GM23338 (cell line): ENCODE data around the gene SIL1. TPM values are rescaled to one million over a fixed set of nuclear protein-coding genes. Genes with fewer than 3 reads are reported as not detected.

Experiments used
- ATAC-seq: fragments of 200-7000 bp; cut with Tn5 transposase; 3 replicates; pipeline ENCODE4 v1.9.1; 2020
- DNase-seq: peaks from one replicate; pipeline ENCODE4 v3.0.0-alpha.2; 2015; ENCODE audit warnings: low spot score
- H2AFZ ChIP-seq: fragments of 200-600 bp; sonication (generic); 2 replicates; pipeline ENCODE4 v1.8.0; 2016; ENCODE audit warnings: antibody characterized with exemption, mild to moderate bottlenecking, moderate library complexity
- H3F3A ChIP-seq: fragments of 200-600 bp; sonication (generic); replicated peaks from 2 replicates; pipeline ENCODE4 v1.8.0; 2017; ENCODE audit warnings: antibody characterized with exemption, mixed run types, low read depth
- H3K27ac ChIP-seq: fragments of 200-600 bp; sonication (generic); 2 replicates; pipeline ENCODE4 v1.6.1; 2016; ENCODE audit warnings: low read depth
- H3K27me3 ChIP-seq: fragments of 200-600 bp; sonication (generic); 2 replicates; pipeline ENCODE4 v1.8.0; 2016; ENCODE audit warnings: mild to moderate bottlenecking, mixed run types, moderate library complexity; ENCODE audit not compliant: insufficient read depth
- H3K36me3 ChIP-seq: fragments of 200-600 bp; sonication (generic); 2 replicates; pipeline ENCODE4 v1.8.0; 2016; ENCODE audit warnings: mild to moderate bottlenecking; ENCODE audit not compliant: insufficient read depth
- H3K4me1 ChIP-seq: fragments of 200-600 bp; sonication (generic); 2 replicates; pipeline ENCODE4 v1.8.0; 2016; ENCODE audit warnings: mild to moderate bottlenecking, moderate library complexity; ENCODE audit not compliant: insufficient read depth
- H3K4me2 ChIP-seq: fragments of 200-600 bp; sonication (generic); 2 replicates; pipeline ENCODE4 v1.7.1; 2017; ENCODE audit warnings: mixed run types
- H3K4me3 ChIP-seq: fragments of 200-600 bp; sonication (generic); 2 replicates; pipeline ENCODE4 v1.6.1; 2016; ENCODE audit warnings: mixed run types
- H3K79me2 ChIP-seq: fragments of 200-600 bp; sonication (generic); replicated peaks from 2 replicates; pipeline ENCODE4 v1.8.0; 2017; ENCODE audit warnings: mild to moderate bottlenecking; ENCODE audit not compliant: insufficient read depth
- H3K9me2 ChIP-seq: fragments of 200-600 bp; sonication (generic); 2 replicates; pipeline ENCODE4 v1.8.0; 2017; ENCODE audit not compliant: insufficient read depth
- H4K20me1 ChIP-seq: fragments of 200-600 bp; sonication (generic); replicated peaks from 2 replicates; pipeline ENCODE4 v1.8.0; 2017; ENCODE audit warnings: mild to moderate bottlenecking; ENCODE audit not compliant: insufficient read depth
- H3K27ac Mint-ChIP-seq: 2 replicates; pipeline ENCODE4 v1.8.0; 2020; ENCODE audit warnings: inconsistent platforms, mild to moderate bottlenecking, moderate library complexity, mixed read lengths
- H3K27me3 Mint-ChIP-seq: 3 replicates; pipeline ENCODE4 v1.8.0; 2022; ENCODE audit warnings: low read depth, mild to moderate bottlenecking, moderate library complexity, mixed read lengths, inconsistent platforms; ENCODE audit not compliant: insufficient read depth, poor library complexity
- H3K36me3 Mint-ChIP-seq: 3 replicates; pipeline ENCODE4 v1.8.0; 2021; ENCODE audit warnings: low read depth, mild to moderate bottlenecking, inconsistent platforms, moderate library complexity, mixed read lengths
- H3K4me1 Mint-ChIP-seq: 3 replicates; pipeline ENCODE4 v1.8.0; 2020; ENCODE audit warnings: mild to moderate bottlenecking, inconsistent platforms, mixed read lengths
- H3K4me3 Mint-ChIP-seq: 3 replicates; pipeline ENCODE4 v1.8.0; 2021; ENCODE audit warnings: moderate library complexity, mild to moderate bottlenecking, inconsistent platforms, mixed read lengths
- H3K9me3 Mint-ChIP-seq: 3 replicates; pipeline ENCODE4 v1.8.0; 2020; ENCODE audit warnings: moderate library complexity, mild to moderate bottlenecking, inconsistent platforms, mixed read lengths
- CREB1 ChIP-seq: fragments of 250-450 bp; sonication (Bioruptor Pico); IDR thresholded peaks from 2 replicates; pipeline ENCODE4 v1.5.0; 2020; ENCODE audit warnings: low read depth, mild to moderate bottlenecking, moderate library complexity
- EZH2phosphoT487 ChIP-seq: fragments of 200-600 bp; sonication (generic); IDR thresholded peaks from one replicate; pipeline ENCODE4 v1.8.1; 2018; ENCODE audit warnings: antibody characterized with exemption; ENCODE audit not compliant: unreplicated experiment
- NANOG ChIP-seq: IDR thresholded peaks from 2 replicates; pipeline ENCODE4 v1.6.1; 2016; ENCODE audit warnings: antibody characterized with exemption, borderline replicate concordance
- POLR2AphosphoS5 ChIP-seq: IDR thresholded peaks from 2 replicates; pipeline ENCODE4 v1.6.1; 2016; ENCODE audit warnings: antibody characterized with exemption, low read depth
- STAT1 ChIP-seq: IDR thresholded peaks from one replicate; pipeline ENCODE4 v1.6.1; 2016; ENCODE audit warnings: antibody characterized with exemption; ENCODE audit not compliant: unreplicated experiment
- ZNF114 ChIP-seq: fragments of 250-450 bp; sonication (Bioruptor Pico); IDR thresholded peaks from 2 replicates; pipeline ENCODE4 v1.5.0; 2020; ENCODE audit warnings: mild to moderate bottlenecking, moderate library complexity
- ZNF331 ChIP-seq: fragments of 250-450 bp; sonication (Bioruptor Pico); IDR thresholded peaks from 2 replicates; pipeline ENCODE4 v1.5.0; 2020; ENCODE audit warnings: low read depth, mild to moderate bottlenecking, moderate library complexity
- long read RNA-seq: library from polyadenylated mRNA; unstranded; transcript quantifications from one replicate; pipeline ENCODE4 v2.0.0, GENCODE V29; 2020; ENCODE audit not compliant: unreplicated experiment
- polyA plus RNA-seq: library from polyadenylated mRNA; unstranded; fragments of >200 nt; fragmentation: Nextera tagmentation; extraction: Ambion mirVana; gene quantifications from 2 replicates; pipeline ENCODE4 v1.2.1, GENCODE V29; 2016
- total RNA-seq: library from RNA; depleted of rRNA; stranded (reverse); fragments of >200 nt; shearing (Covaris generic); gene quantifications from 2 replicates; pipeline ENCODE4 v1.2.3, GENCODE V29; 2014; rRNA removed
- TF ChIP-seq, protein P1 (sequence below): IDR thresholded peaks from one replicate; pipeline ENCODE4 v1.6.1; 2018; ENCODE audit warnings: antibody characterized with exemption; ENCODE audit not compliant: unreplicated experiment
- TF ChIP-seq, protein P2 (sequence below), 2 experiments: fragments of 200-600 bp in 1 of 2; sonication (generic) in 1 of 2; conservative IDR thresholded peaks; 2 replicates each; pipeline versions ENCODE4 v1.5.1 to v1.6.1; 2016 to 2017; ENCODE audit warnings: antibody characterized with exemption in 2 of 2, low read depth in 2 of 2, mild to moderate bottlenecking in 2 of 2, moderate library complexity in 1 of 2

SIL1 gene
- total RNA-seq (5.9 and 11.5 TPM in 2 replicates), polyA plus RNA-seq (5.5 and 6.7 TPM in 2 replicates)
- long read RNA-seq, transcript SIL1-202 (10 exons, 1,923 nt) = major isoform, 9 of 19 reads
- long read RNA-seq, partial matches to known transcripts = 1 of 19 reads
- long read RNA-seq, other reads (novel, unspliced or antisense) = 9 of 19 reads

GRCh38 chr5:139197710-139198669 is at the start of gene SIL1:
TSS of gene SIL1 (minus strand) at chr5:139198368. CDS start at chr5:139127843, 70,525 bp downstream.
- peak; percentile 96 for DNase-seq

More at GRCh38 chr5:139197710-139198669, at the start of gene SIL1:
- H3K27me3 ChIP-seq = no peaks in the 10 kb centered on the region
- peak within 1 kb of the TSS; percentile 91 for H3K4me2 ChIP-seq
- H3K9me2 ChIP-seq = no peaks in the 10 kb centered on the region
- H3K9me3 Mint-ChIP-seq = no peaks in the 10 kb centered on the region
- H3K4me3 Mint-ChIP-seq = peak within 1 kb of the TSS; percentile 75
- H3K79me2 ChIP-seq = no peaks in the 10 kb centered on the region; the same call in 1 of the 2 replicates
- H3K36me3 Mint-ChIP-seq = peaks cover 3% of the 10 kb centered on the region; the same call in 1 of the 3 replicates
- ATAC-seq = peak; percentile 98
- H3K4me1 ChIP-seq = peaks cover 10% of the 10 kb centered on the region
- H3K4me3 ChIP-seq = peak within 1 kb of the TSS; percentile 65
- no peaks in the 10 kb centered on the region for H4K20me1 ChIP-seq
- peak; percentile 63; the same call in 1 of the 2 replicates for TF ChIP-seq CREB1 (CRISPR knock-in tag)
- TF ChIP-seq POLR2AphosphoS5 = peak; percentile 66
- TF ChIP-seq ZNF331 = no peak
- TF ChIP-seq EZH2phosphoT487 = no peak
- TF ChIP-seq ZNF114 (CRISPR knock-in tag) = no peak
- TF ChIP-seq STAT1 = no peak
- TF ChIP-seq NANOG = no peak
- TF ChIP-seq, protein P1, sequence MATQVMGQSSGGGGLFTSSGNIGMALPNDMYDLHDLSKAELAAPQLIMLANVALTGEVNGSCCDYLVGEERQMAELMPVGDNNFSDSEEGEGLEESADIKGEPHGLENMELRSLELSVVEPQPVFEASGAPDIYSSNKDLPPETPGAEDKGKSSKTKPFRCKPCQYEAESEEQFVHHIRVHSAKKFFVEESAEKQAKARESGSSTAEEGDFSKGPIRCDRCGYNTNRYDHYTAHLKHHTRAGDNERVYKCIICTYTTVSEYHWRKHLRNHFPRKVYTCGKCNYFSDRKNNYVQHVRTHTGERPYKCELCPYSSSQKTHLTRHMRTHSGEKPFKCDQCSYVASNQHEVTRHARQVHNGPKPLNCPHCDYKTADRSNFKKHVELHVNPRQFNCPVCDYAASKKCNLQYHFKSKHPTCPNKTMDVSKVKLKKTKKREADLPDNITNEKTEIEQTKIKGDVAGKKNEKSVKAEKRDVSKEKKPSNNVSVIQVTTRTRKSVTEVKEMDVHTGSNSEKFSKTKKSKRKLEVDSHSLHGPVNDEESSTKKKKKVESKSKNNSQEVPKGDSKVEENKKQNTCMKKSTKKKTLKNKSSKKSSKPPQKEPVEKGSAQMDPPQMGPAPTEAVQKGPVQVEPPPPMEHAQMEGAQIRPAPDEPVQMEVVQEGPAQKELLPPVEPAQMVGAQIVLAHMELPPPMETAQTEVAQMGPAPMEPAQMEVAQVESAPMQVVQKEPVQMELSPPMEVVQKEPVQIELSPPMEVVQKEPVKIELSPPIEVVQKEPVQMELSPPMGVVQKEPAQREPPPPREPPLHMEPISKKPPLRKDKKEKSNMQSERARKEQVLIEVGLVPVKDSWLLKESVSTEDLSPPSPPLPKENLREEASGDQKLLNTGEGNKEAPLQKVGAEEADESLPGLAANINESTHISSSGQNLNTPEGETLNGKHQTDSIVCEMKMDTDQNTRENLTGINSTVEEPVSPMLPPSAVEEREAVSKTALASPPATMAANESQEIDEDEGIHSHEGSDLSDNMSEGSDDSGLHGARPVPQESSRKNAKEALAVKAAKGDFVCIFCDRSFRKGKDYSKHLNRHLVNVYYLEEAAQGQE = no peak
- TF ChIP-seq, protein P2, sequence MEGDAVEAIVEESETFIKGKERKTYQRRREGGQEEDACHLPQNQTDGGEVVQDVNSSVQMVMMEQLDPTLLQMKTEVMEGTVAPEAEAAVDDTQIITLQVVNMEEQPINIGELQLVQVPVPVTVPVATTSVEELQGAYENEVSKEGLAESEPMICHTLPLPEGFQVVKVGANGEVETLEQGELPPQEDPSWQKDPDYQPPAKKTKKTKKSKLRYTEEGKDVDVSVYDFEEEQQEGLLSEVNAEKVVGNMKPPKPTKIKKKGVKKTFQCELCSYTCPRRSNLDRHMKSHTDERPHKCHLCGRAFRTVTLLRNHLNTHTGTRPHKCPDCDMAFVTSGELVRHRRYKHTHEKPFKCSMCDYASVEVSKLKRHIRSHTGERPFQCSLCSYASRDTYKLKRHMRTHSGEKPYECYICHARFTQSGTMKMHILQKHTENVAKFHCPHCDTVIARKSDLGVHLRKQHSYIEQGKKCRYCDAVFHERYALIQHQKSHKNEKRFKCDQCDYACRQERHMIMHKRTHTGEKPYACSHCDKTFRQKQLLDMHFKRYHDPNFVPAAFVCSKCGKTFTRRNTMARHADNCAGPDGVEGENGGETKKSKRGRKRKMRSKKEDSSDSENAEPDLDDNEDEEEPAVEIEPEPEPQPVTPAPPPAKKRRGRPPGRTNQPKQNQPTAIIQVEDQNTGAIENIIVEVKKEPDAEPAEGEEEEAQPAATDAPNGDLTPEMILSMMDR (conservative IDR thresholded peaks at IDR 0.05; ENCODE audit: low read depth in 2 of 2) = no peak
- H3K27ac Mint-ChIP-seq = peak within 1 kb of the TSS; percentile 95
- peaks cover 9% of the 10 kb centered on the region for H3K4me1 Mint-ChIP-seq
- no peaks in the 10 kb centered on the region for H3K36me3 ChIP-seq
- peak within 1 kb of the TSS; percentile 92 for H2AFZ ChIP-seq
- H3K27ac ChIP-seq = peak within 1 kb of the TSS; percentile 85
- H3K27me3 Mint-ChIP-seq = peaks cover 11% of the 10 kb centered on the region
- peaks cover 9% of the 10 kb centered on the region; the same call in 1 of the 2 replicates for H3F3A ChIP-seq
